Umbilical cord (tissue), 2 donors: ENCODE measurements around the gene TLE5. TPM values are rescaled to one million over a fixed set of nuclear protein-coding genes. Genes with fewer than 3 reads are reported as not detected.
"Not testable (repeated sequence)": the region's sequence is repeated elsewhere in the genome, so short reads cannot be mapped to it uniquely, and the experiment has no call there.

Experiments
- DNase-seq: peaks from one replicate; pipeline ENCODE4 v3.0.0-alpha.2; 2015; ENCODE audit warnings: low spot score
- total RNA-seq: library from RNA; depleted of rRNA; stranded (reverse); fragments of >200 nt; gene quantifications from one replicate; pipeline ENCODE4 v1.2.3, GENCODE V29; 2014; ENCODE audit warnings: low replicate concordance; ENCODE audit not compliant: insufficient read depth

Gene TLE5
- total RNA-seq, 1 donor from 2014 or later: 41.4 TPM

- no peak for DNase-seq
These were observed 34.1 kb upstream of the TLE5 start for GRCh38 chr19:3096267-3096901.

GRCh38 chr19:3095441-3096191 is 33.3 kb upstream of the TLE5 start:
- no peak for DNase-seq

GRCh38 chr19:3094601-3095440 is 32.5 kb upstream of the TLE5 start:
- DNase-seq: no peak

- DNase-seq: not testable (repeated sequence)
These were observed 27.1 kb upstream of the TLE5 start for GRCh38 chr19:3089299-3089855.

DNA sequence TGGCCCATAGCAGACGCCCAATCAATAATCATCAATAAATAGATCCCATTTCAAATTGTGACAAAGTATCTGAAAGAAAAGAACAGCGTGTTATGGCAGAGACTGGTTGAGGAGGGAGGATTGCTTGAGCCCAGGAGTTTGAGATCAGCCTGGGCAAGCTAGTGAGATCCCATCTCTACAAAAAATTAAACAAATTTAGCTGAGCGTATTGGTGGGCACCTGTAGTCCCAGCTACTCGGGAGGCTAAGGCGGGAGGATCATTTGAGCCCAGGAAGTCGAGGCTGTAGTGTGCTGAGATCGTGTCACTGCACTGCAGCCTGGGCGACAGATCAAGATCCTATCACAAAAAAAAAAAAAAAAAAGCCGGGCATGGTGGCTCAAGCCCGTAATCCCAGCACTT is 25.5 kb upstream of the TLE5 start:
- DNase-seq: no peak

- DNase-seq: no peak
These were observed 22.6 kb upstream of the TLE5 start for GRCh38 chr19:3084943-3085342.

DNA sequence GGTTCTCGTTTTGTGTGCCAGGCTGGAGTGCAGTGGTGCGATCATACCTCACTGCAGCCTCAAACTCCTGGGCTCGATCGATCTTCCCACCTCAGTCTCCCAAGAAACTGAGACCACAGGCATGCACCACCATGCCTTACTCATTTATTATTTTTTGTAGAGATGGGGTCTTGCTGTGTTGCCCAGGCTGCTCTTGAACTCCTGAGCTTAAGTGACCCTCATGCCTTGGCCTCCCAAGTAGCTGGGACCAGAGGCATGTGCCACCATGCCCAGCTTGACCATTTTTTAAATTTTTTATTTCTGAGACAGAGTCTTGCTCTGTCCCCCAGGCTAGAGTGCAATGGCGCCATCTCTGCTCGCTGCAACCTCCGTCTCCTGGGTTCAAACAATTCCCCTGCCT is 21.7 kb upstream of the TLE5 start:
- DNase-seq: no peak

GRCh38 chr19:3082331-3082730 is 20.0 kb upstream of the TLE5 start:
- no peak for DNase-seq

DNA sequence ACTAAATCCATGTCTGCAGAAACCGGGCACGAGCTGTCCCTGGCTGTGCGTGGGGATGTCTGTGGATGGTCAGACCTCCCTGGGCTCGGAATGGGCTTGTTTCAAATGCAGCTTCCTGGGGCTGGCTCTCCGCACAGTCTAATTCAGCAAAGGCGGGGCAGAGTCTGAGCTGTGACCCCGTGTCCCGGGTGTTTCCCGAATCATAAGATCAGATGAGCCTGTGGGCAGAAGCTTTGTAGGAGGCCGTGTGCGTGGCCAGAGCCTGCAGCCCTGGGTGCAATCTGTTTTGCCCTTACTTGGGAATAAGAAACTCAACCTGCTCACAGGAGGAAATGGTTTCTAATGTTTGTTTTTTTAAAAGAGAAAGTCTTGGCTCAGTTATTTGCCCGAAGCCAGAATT is 18.0 kb upstream of the TLE5 start:
- DNase-seq: peak; percentile 45

DNA sequence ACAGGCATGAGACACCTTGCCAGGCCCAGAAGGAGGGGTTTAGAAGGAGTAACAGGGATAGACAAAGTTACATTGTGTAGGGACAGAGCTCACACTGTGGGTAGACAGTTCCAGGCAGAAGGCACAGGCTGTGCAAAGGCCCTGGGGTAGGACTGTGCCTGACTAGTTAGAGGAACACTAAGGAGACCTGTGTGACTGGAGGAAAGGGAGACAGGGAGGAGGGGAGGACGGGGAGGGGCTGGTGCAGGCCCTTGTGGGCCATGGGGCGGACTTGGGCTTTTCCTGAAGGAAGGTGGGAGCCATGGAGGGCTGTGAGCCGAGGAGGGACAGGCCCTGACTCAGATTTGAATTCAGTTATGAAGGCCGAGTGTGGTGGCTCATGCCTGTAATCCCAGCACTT is 17.3 kb upstream of the TLE5 start:
- DNase-seq: no peak

DNA sequence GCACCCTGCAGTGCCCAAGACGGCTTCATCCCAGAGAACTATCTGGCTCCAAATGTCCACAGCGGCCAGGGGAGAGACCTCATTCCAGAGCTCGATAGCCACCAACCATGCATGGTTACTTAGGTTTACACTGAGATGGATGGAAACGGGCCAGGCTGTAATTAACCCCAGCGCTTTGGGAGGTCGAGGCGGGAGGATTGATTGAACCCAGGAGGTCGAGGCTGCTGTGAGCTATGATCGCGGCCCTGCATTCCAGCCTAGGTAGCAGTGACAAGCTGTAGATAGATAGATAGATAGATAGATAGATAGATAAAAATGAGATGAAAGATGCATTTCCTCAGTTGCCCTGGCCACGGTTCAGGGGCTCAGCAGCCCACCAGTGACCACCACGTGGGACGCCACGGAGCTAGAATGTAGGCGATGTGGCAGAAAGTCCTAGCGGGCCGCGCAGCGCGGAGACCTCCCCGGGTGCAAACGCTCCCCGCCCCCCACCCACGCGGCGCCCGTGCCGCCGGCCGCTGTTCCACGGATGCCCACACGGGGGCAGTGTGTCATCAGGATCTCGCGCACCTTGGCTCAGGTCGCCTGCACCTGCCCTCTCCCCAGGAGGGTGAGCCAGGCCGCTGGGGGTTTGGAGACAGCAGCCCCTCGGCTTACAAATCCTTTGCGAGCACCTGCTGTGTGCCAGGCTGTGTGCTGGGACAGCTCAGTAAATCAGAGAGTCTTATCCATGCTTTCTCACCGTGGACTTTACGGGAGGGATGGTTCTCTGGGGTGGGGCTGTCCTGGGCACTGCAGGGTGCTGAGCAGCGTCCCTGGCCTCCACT is 13.5 kb upstream of the TLE5 start:
- DNase-seq: no peak

DNA sequence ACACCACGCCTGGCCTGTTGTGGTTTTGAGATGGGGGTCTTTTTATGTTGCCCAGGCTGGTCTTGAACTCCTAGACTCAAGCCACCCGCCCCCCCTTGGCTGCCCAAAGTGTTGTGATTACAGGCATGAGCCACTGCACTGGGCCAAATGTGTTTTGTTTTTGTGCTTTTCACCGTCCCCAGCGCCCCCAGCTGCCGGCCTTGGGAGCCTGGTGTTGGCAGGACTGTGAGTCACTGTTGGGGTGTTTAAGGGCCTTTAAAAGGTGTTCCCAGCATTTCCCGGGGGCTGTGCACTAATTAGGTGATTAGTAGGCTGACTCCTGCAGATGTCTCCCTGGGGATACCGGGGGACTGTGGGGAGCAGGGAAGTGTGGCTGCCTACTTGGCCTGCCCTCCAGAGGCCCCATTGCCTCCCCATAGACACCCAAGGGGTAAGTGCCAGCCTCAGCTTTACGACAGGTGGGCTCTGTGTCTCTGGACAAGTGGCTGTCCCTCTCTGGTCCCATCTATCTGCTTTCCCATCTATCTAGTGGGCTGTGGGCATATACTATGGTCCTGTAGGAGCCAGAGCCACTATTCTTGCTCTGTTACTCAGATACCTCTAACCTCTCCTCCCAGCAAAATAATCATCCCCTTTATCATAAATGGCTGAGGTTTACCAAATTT is 11.8 kb upstream of the TLE5 start:
- DNase-seq: no peak

- DNase-seq: no peak
These were observed 10.9 kb upstream of the TLE5 start for GRCh38 chr19:3073159-3073563.

DNA sequence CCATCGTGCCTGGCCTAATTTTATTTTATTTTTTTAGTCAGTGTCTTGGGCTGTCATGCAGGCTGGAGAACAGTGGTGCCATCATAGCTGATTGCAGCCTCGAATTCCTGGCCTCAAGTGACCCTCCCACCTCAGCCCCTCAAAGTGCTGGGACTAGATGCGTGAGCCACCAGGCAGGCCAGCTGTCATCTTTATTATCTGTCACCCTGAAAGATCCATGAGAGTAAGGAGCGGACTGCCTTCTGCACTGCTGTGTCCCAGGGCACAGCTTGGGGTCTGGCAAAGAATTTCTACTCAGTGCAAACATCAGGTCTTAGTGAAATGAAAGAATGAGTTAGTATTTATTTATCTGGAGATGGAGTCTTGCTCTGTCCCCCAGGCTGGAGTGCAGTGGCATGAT is 9.5 kb upstream of the TLE5 start:
- no peak for DNase-seq

DNA sequence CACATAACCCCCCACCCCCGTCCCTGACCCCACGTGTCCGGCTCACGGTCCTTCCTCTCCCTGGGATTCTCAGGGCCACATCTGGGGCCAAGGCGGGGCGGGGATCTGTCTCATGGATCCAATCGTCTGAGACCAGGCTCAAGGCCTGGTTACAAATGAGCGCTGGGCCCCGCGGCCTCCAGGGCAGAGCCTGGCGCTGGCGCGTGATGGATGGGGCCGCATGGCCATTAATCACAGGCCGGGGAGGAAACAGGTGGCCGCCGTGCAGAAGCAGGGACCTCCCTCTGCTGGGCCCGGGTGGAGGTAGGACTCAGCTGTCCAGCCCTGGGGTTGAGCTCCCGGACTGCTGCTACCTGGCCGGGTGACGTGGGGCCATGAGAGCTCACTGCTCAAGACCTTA is 5.8 kb upstream of the TLE5 start:
- DNase-seq: no peak

DNA sequence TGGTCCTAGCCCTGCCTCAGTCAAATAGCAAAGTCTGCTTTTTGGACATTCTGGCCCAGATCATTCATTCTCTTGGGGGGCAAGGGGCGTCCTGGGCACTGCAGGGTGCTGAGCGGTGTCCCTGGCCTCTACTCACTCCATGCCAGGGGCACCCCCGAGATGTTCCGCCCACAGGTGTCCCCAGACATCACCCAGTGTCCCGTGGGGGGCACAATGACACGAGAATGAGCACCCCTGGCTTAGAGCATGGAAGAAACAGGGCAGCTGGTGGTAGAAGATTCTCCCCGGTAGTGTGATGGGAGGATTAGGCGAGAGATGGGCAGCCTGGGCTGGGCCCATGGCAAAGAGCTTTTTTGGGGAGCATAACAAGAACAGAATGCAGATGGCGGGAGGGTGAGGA is 5.3 kb upstream of the TLE5 start:
- no peak for DNase-seq

GRCh38 chr19:3066482-3067049 is 4.3 kb upstream of the TLE5 start:
- DNase-seq: no peak

GRCh38 chr19:3065675-3066357 is 3.5 kb upstream of the TLE5 start:
- no peak for DNase-seq

- no peak for DNase-seq
These were observed 1.7 kb upstream of the TLE5 start for GRCh38 chr19:3064011-3064330.
